T47D (cell line): ENCODE results near the gene DCUN1D3.
"Not testable (repeated sequence)": the region's sequence is repeated elsewhere in the genome, so short reads cannot be mapped to it uniquely, and the experiment has no call there.

ENCODE experiments used
- DNase-seq, 2 experiments: peaks; one replicate each; pipeline versions ENCODE4 v3.0.0 to v3.0.0-alpha.2; 2011 to 2012; ENCODE audit warnings: low read depth in 1 of 2, low spot score in 1 of 2
- JUND ChIP-seq: IDR thresholded peaks from 2 replicates; pipeline ENCODE4 v1.6.1; 2012; ENCODE audit warnings: low read depth
- in situ Hi-C: cut with HindIII; loops from 2 replicates; pipeline ENCODE4 v1.10.0; 2016; ENCODE audit warnings: low sequenced_read_pairs, low pct_unique_long_range_greater_than_20kb

Gene DCUN1D3

DNA sequence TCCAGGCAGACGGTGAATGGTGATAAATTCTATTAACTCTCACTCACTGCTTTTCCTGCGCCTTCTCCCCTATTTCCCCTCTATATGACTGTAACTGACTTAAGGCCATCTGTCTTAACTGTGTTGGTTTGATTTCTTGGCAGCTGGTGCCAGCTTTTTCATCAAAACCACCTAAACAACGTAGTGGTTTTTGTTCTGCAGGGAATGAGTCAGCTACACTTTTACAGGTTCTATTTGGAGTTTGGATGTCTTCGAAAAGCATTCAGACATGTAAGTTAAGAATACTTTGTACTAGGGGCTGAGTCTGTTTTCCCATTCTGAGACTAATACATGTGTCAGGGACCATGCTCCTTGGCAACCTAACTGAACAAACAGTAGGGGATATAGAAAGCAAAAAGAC, 85.4 kb downstream of the DCUN1D3 start:
- no peak for DNase-seq
- TF ChIP-seq JUND = no peak
- in situ Hi-C loops = no loop called here

DNA sequence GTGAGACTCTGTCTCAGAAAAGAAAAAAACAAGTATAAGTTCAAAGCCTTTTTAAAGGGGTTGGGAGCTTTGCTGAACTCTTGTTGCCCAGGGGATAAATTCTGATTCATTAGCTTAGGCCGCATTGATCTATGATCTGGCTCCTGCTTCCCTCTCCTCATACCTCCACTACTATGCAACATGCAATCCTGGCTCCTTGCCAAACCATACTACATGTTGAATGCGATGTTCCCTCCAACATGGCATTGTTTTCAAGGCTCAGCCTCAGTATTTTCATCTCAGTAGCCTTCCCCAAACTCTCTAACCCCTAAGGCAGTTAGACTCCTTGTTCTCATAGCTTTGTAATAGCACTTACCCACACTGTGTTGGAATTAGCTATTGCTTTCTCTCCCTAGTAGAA, 87.6 kb downstream of the DCUN1D3 start:
- DNase-seq = no peak
- TF ChIP-seq JUND = no peak
- in situ Hi-C loops = no loop called here

DNA sequence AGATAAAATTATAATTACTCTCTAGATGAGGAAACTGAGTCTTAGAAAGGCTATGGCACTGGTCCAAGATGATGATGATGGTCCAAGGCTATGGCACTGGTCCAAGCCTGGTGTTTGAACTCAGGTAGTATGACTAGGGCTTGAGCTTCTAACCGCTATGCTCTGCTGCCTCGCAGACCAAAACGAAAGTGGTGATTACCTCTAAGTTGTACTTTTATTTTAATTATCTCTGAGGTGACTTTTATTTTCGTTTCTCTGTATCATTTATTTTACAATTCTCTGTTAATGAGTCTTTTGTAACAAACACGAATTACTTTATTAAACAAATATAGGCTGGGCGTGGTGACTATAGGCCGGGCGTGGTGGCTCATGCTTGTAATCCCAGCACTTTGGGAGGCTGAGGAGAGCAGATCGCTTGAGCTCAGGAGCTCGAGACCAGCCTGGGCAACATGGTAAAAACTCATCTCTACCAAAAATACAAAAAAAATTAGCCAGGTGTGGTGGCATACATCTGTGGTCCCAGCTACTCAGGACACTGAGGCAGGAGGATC, 88.2 kb downstream of the DCUN1D3 start:
- in situ Hi-C loops = no loop called here
- DNase-seq = no peak

DNA sequence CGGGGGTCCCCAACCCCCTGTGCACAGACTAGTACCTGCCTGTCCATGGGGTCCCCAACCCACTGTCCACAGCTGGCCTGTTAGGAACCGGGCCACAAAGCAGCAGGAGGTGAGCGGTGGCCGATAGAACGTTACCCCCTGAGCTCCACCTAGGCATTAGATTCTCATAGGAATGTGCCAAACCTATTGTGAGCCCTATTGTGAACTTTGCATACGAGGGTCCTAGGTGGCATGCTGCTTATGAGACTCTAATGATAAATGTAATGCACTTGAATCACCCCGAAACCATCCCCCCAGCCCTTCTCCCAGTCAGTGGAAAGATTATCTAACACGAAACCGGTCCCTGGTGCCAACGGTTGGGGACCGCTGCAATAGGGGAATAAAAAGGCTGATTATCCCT, 92.3 kb downstream of the DCUN1D3 start:
- in situ Hi-C loops = no loop called here
- TF ChIP-seq JUND = no peak
- DNase-seq = no peak

More for the DNA sequence above, 88.2 kb downstream of the DCUN1D3 start:
- no peak for TF ChIP-seq JUND

DNA sequence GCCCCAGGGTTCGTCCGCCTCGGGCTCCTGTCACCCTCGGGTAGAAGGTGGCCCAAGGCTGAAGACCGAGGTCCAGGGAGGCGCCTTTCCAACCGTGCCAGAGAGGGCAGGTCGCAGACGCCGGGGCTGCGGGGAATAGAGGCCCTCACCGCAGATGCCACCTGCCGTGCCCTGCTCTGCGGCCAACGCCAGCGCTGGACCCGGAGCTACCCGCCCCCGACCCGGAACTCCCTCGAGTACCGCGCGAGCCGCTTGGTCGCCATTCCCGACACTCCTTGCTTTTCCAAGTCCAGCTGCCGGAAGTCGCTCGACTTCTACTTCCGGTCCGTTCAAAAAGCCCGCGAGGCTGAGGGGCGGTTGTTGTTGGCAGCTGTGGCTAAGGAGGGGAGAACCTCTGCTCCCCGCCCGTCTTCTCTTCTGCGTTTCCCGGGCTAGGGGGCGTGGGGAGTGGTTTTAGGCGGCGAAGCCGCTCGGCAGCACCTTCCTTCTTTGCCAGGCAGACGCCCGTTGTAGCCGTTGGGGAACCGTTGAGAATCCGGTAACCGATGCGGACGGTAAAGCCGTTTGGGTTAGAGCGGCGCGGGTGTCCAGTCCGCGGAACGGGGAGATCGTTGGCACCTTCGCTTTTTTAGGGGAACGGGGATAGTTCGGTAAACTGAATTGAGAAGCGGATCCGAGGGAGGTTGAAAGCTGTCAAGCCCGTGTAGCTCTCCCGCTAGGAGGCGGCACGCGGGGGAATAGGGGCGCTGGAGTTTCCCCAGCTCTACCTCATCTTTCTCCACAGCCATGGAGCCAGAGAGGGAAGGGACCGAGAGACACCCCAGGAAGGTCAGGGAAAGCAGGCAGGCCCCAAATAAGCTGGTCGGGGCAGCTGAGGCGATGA, 93.7 kb downstream of the DCUN1D3 start, which contains the start of the genes ERI2 and REXO5:
ERI2 (minus strand) TSS at position 305 of the 883 bp plus-strand sequence; CDS start at position 263, 42 bp downstream.
REXO5 (plus strand) TSS at position 360 of the 883 bp plus-strand sequence; CDS start at position 787, 427 bp downstream.
- in situ Hi-C loops = no loop called here
- no peak for TF ChIP-seq JUND

DNA sequence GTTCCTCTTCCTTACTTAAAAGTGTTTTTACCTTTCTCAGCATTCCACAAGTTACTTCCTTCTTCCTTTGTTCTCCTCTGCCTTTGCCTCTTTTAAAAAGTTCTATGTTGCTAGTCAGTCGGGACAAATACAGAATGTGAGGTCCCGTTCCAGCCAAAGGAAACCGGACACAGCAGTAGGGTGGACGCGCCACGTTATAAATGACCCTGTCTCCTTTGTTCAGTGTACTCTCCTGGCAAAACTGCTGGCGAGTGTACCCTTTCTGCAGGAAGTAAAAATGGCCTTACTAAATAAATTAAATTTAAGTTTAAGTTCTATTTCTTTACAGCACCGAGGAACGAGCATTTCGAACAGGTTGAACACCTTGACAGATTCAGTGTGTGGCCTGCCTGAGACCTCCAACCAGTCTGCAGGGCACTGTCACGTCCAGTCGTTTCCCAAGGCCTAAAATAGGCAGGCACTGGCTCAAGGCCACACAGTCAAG, 94.4 kb downstream of the DCUN1D3 start:
- DNase-seq = peak in 1 of 2 experiments; percentile 4
- in situ Hi-C loops = not testable (repeated sequence)

More for the DNA sequence above, 93.7 kb downstream of the DCUN1D3 start, which contains the start of the genes ERI2 and REXO5:
- DNase-seq = peak; percentile 90 to 98
